Endodermal cell (in vitro differentiated cells): ENCODE data around the gene PRR23C. TPM values are rescaled to one million over a fixed set of nuclear protein-coding genes. Genes with fewer than 3 reads are reported as not detected.
"Not testable (repeated sequence)": the region's sequence is repeated elsewhere in the genome, so short reads cannot be mapped to it uniquely, and the experiment has no call there.

Experiments used
- DNase-seq: peaks from one replicate; pipeline ENCODE4 v3.0.0-alpha.2; 2017
- H3K27ac ChIP-seq: 2 replicates; pipeline ENCODE4 v1.5.1; 2013; ENCODE audit warnings: mild to moderate bottlenecking, low read depth, low read length, moderate library complexity
- H3K27me3 ChIP-seq: 2 replicates; pipeline ENCODE4 v1.6.1; 2013; ENCODE audit warnings: mild to moderate bottlenecking, low read length, moderate library complexity; ENCODE audit not compliant: insufficient read depth, control insufficient read depth, poor library complexity, severe bottlenecking
- H3K36me3 ChIP-seq: 2 replicates; pipeline ENCODE4 v1.7.0; 2013; ENCODE audit warnings: mild to moderate bottlenecking, low read length, moderate library complexity; ENCODE audit not compliant: control insufficient read depth, insufficient read depth
- H3K4me1 ChIP-seq: one replicate; pipeline ENCODE4 v1.7.0; 2013; ENCODE audit warnings: low read length; ENCODE audit not compliant: control insufficient read depth, insufficient read depth
- H3K4me3 ChIP-seq: 2 replicates; pipeline ENCODE4 v1.5.1; 2013; ENCODE audit warnings: mild to moderate bottlenecking, low read length, moderate library complexity
- H3K9ac ChIP-seq: 2 replicates; pipeline ENCODE4 v1.6.1; 2013; ENCODE audit warnings: mild to moderate bottlenecking, low read length, moderate library complexity; ENCODE audit not compliant: poor library complexity, severe bottlenecking; ENCODE audit errors: extremely low read depth
- H3K9me3 ChIP-seq: 2 replicates; pipeline ENCODE4 v1.6.1; 2013; ENCODE audit warnings: mild to moderate bottlenecking, low read length, moderate library complexity; ENCODE audit not compliant: control insufficient read depth
- H3K27ac Mint-ChIP-seq: 2 replicates; pipeline ENCODE4 v1.8.0; 2020; ENCODE audit warnings: mixed read lengths
- H3K27me3 Mint-ChIP-seq: 2 replicates; pipeline ENCODE4 v1.8.0; 2021; ENCODE audit warnings: mild to moderate bottlenecking, mixed read lengths; ENCODE audit not compliant: insufficient read depth
- H3K36me3 Mint-ChIP-seq: 2 replicates; pipeline ENCODE4 v1.8.0; 2020; ENCODE audit warnings: low read depth, mixed read lengths
- H3K4me1 Mint-ChIP-seq: 2 replicates; pipeline ENCODE4 v1.8.0; 2020; ENCODE audit warnings: mixed read lengths
- H3K4me3 Mint-ChIP-seq: 2 replicates; pipeline ENCODE4 v1.8.0; 2020; ENCODE audit warnings: mild to moderate bottlenecking, moderate library complexity, mixed read lengths
- H3K9me3 Mint-ChIP-seq: 2 replicates; pipeline ENCODE4 v1.8.0; 2020; ENCODE audit warnings: mild to moderate bottlenecking, mixed read lengths
- WGBS, 2 experiments: methylation state at CpG; one replicate each; pipeline versions ENCODE4 v1.1.5 to v1.1.7; 2013; ENCODE audit warnings: missing lambda C conversion rate in 2 of 2, mixed read lengths in 1 of 2; ENCODE audit not compliant: insufficient coverage in 1 of 2, insufficient read length in 1 of 2; 5-methylcytosine and 5-hydroxymethylcytosine counted together
- total RNA-seq, 2 donors: library from RNA; stranded (reverse); fragmentation: NEBNext Ultra II Directional in 1 of 2; extraction: Animal tissue kit (Norgen Biotek cat#: 25700) in 1 of 2; gene quantifications; 2 replicates in 1 of 2; 3 replicates in 1 of 2; pipeline ENCODE4 v1.2.1, GENCODE V29; 2021
- TF ChIP-seq, protein P1 (sequence below): fragments of 200-600 bp; sonication (generic); conservative IDR thresholded peaks from 2 replicates; pipeline ENCODE4 v1.5.0; 2021; ENCODE audit warnings: antibody characterized with exemption, mild to moderate bottlenecking

Gene PRR23C
- total RNA-seq, 2 donors from 2014 or later: not detected

DNA sequence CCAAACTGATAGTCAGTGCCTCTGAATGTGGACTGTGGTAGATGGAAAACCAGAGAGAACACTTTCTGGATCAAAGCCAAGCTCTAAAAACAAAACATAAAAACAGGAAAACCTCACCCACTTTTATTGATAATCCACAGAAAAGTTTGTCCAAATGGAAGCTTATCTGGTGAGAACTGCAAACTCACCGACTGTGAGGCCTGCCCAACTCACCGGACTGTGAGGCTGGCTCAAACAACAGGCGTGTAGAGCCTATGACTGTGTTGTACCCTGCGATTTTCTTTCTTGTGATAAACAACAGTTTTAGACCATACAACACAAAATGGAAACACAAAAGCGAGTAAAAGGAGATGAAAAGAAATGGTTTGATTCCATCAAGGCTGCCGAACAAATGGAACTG lies 7.2 kb downstream of the PRR23C start:
- Histone ChIP-seq H3K9me3 (no peaks in the 10 kb centered on the region), H3K27ac (no peak overlapping the region), H3K4me1 (no peaks in the 10 kb centered on the region), H3K27me3 (no peaks in the 10 kb centered on the region), H3K36me3 (no peaks in the 10 kb centered on the region), H3K9ac (no peak overlapping the region), H3K4me3 (no peak overlapping the region)
- Mint-ChIP-seq H3K36me3 (no peaks in the 10 kb centered on the region), H3K9me3 (no peaks in the 10 kb centered on the region), H3K27me3 (peaks cover 2% of the 10 kb centered on the region), H3K27ac (no peak overlapping the region), H3K4me3 (no peak overlapping the region), H3K4me1 (no peaks in the 10 kb centered on the region)
- 87 to 90% methylated on average over 5 to 6 of the region's 6 CpGs for WGBS, 2 experiments
- TF ChIP-seq, protein P1, sequence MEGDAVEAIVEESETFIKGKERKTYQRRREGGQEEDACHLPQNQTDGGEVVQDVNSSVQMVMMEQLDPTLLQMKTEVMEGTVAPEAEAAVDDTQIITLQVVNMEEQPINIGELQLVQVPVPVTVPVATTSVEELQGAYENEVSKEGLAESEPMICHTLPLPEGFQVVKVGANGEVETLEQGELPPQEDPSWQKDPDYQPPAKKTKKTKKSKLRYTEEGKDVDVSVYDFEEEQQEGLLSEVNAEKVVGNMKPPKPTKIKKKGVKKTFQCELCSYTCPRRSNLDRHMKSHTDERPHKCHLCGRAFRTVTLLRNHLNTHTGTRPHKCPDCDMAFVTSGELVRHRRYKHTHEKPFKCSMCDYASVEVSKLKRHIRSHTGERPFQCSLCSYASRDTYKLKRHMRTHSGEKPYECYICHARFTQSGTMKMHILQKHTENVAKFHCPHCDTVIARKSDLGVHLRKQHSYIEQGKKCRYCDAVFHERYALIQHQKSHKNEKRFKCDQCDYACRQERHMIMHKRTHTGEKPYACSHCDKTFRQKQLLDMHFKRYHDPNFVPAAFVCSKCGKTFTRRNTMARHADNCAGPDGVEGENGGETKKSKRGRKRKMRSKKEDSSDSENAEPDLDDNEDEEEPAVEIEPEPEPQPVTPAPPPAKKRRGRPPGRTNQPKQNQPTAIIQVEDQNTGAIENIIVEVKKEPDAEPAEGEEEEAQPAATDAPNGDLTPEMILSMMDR: no peak
- no peak for DNase-seq

- Histone ChIP-seq H3K36me3 (no peaks in the 10 kb centered on the region), H3K4me1 (no peaks in the 10 kb centered on the region), H3K27me3 (no peaks in the 10 kb centered on the region), H3K9me3 (no peaks in the 10 kb centered on the region), H3K4me3 (no peak overlapping the region), H3K9ac (no peak overlapping the region), H3K27ac (no peak overlapping the region)
- Mint-ChIP-seq H3K9me3 (peaks cover 10% of the 10 kb centered on the region), H3K27me3 (peaks cover 21% of the 10 kb centered on the region), H3K4me3 (no peak overlapping the region), H3K36me3 (no peaks in the 10 kb centered on the region), H3K27ac (no peak overlapping the region), H3K4me1 (no peaks in the 10 kb centered on the region)
- WGBS, 2 experiments: 90 to 100% methylated on average over 2 of the region's 2 CpGs
- DNase-seq: no peak
- TF ChIP-seq, protein P1: no peak
These were observed 12.2 kb downstream of the PRR23C start for GRCh38 chr3:139032326-139033002.

DNA sequence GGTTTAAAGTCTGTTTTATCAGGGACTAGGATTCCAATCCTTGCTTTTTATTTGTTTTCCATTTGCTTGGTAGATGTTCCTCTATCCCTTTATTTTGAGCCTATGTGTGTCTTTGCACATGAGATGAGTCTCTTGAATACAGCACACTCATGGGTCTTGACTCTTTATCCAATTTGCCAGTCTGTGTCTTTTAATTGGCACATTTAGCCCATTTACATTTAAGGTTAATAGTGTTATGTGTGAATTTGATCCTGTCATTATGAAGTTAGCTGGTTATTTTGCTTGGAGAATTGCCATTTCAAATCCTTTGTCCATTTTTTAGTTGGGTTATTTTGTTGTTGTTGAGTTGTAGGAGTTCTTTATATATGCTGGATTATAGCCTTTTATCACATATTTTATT lies 14.1 kb downstream of the PRR23C start:
- not testable (repeated sequence) for H3K27ac Mint-ChIP-seq
- H3K9me3 Mint-ChIP-seq: peaks cover 14% of the 10 kb centered on the region
- peaks cover 19% of the 10 kb centered on the region for H3K27me3 Mint-ChIP-seq

DNA sequence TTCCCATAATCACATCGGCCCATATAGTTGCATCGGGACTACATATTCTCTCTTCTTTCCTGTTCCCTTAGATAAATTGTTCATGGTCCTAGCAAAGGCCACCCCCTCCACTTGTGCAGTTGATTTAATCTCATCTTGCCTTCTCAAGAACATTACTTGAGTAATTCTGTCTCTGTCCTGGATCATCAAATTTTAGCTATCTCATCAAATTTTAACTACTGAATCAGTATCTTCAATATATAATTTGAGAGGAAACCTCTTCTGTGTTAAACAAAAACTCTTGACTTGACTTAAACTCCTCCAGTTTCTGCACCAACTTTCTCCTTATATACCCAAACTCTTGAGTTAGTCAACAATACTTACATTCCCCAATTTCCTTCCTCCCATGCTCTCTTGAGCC lies 19.7 kb downstream of the PRR23C start:
- Mint-ChIP-seq H3K27me3 (peaks cover 17% of the 10 kb centered on the region), H3K4me1 (no peaks in the 10 kb centered on the region), H3K27ac (no peak overlapping the region), H3K9me3 (peaks cover 22% of the 10 kb centered on the region), H3K36me3 (no peaks in the 10 kb centered on the region), H3K4me3 (no peak overlapping the region)
- DNase-seq: no peak
- Histone ChIP-seq H3K27ac (no peak overlapping the region), H3K9me3 (no peaks in the 10 kb centered on the region), H3K27me3 (no peaks in the 10 kb centered on the region), H3K4me1 (no peaks in the 10 kb centered on the region), H3K4me3 (no peak overlapping the region), H3K9ac (no peak overlapping the region), H3K36me3 (no peaks in the 10 kb centered on the region)
- TF ChIP-seq, protein P1: no peak
- 96 to 100% methylated on average over 2 of the region's 2 CpGs for WGBS, 2 experiments

More for the DNA sequence above, 14.1 kb downstream of the PRR23C start:
- H3K27me3 ChIP-seq, H3K9ac ChIP-seq, H3K36me3 ChIP-seq, H3K4me1 Mint-ChIP-seq, H3K36me3 Mint-ChIP-seq, H3K4me1 ChIP-seq, H3K4me3 Mint-ChIP-seq, H3K27ac ChIP-seq, H3K9me3 ChIP-seq, H3K4me3 ChIP-seq, DNase-seq: not testable (repeated sequence)
